Measurements from ENCODE around the gene XYLT1.

Gene XYLT1

DNA sequence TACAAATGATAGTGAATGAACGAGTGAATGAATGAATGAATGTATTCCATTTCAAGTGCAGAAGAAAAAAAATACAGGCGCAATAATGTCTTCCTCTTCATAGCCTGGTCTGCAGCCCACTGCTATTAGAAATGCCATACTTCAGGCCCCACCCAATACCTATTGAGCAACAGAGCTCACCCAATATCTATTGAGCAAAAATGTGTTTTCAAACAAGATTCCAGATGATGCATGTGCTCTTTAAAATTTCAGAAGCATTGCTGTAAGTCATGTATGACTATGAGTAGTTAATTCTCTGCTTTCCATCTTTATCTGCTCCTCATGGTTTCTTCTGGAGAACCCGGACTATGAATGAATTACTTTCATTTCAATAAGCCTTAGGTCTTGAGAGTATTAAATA, 308.2 kb downstream of the XYLT1 start:
- Histone ChIP-seq H3K27me3 (ENCODE audit: control insufficient read depth in 1 of 2, insufficient read depth in 2 of 2, low read length in 2 of 2) (no peaks in the 10 kb centered on the region), H3K9ac (ENCODE audit: low read length in 2 of 2) (no peak overlapping the region), H3K4me1 (ENCODE audit: control insufficient read depth, insufficient read depth, low read length) (peaks cover 4% of the 10 kb centered on the region), H3K4me3 (ENCODE audit: low read length in 2 of 2) (no peak overlapping the region), H3K9me3 (ENCODE audit: control insufficient read depth in 2 of 2, low read length in 2 of 2) (no peaks in the 10 kb centered on the region), H3K27ac (ENCODE audit: low read length) (no peak overlapping the region), H3K36me3 (ENCODE audit: control insufficient read depth in 2 of 2, insufficient read depth in 2 of 2, low read length in 2 of 2) (peaks cover 3 to 4% of the 10 kb centered on the region in 2 donors)

DNA sequence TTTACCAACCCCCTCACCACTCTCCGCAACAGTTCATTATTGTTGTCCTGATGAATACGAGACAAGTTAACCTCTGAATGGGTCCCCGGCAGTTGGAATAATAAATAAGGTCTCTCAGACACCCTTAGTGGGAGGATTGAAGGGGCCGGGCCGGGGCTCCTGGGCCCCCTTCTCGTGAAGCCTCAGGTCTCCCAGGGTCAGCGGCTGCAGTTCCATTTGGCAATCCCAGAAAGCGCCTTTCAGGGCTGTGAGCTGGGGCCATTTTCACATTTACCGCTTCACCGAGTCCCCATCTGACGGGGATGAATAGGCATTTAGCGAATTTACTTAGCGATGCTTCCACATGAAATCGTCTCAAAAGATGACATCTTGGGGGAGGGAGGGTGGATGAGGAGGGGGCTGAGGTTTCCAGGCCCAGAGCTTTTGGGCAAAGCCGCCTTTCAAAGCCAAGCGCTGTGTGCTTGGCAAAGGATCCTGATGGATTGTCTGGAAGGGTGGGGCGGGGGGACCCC, 309.8 kb downstream of the XYLT1 start:
- H3K9me3 ChIP-seq (ENCODE audit: control insufficient read depth in 2 of 2, low read length in 2 of 2): no peaks in the 10 kb centered on the region
- H3K27me3 ChIP-seq (ENCODE audit: control insufficient read depth in 1 of 2, insufficient read depth in 2 of 2, low read length in 2 of 2): no peaks in the 10 kb centered on the region
- H3K4me3 ChIP-seq (ENCODE audit: low read length in 2 of 2): no peak overlapping the region
- peaks cover 4% of the 10 kb centered on the region for H3K4me1 ChIP-seq (ENCODE audit: control insufficient read depth, insufficient read depth, low read length)
- no peak overlapping the region for H3K27ac ChIP-seq (ENCODE audit: low read length)
- H3K36me3 ChIP-seq (ENCODE audit: control insufficient read depth in 2 of 2, insufficient read depth in 2 of 2, low read length in 2 of 2): peaks cover 4 to 5% of the 10 kb centered on the region in 2 donors
- H3K9ac ChIP-seq (ENCODE audit: low read length in 2 of 2): no peak overlapping the region

DNA sequence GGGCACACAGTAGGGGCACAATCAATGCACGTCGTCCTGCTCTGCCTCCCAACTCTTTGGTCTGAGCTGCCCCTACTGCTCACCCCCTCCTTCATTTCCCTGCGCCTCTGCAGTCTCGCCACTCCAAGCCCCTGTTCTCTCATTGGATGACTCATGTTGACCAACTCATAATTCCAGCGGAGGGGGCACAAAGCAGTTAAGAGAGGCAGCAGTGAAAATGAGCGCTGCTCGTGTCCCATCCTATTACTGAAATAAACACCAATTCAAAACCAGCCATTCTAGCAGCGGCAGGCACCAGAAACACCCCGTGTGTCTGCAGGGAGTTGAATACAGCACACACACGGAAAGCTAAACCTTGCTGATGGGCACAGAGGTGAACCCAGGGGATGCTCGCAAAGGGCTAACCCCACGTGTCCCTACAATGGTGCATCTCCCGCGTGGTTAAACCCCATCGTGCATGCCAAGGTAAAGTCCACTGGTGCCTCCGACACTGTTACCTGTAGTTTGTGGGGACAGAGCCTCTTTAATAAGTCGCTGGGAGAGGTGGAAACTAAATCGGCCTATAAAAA, 310.4 kb downstream of the XYLT1 start:
- no peaks in the 10 kb centered on the region for H3K9me3 ChIP-seq (ENCODE audit: control insufficient read depth in 2 of 2, low read length in 2 of 2)
- no peak overlapping the region for H3K9ac ChIP-seq (ENCODE audit: low read length in 2 of 2)
- no peak overlapping the region for H3K27ac ChIP-seq (ENCODE audit: low read length)
- H3K4me3 ChIP-seq (ENCODE audit: low read length in 2 of 2): no peak overlapping the region
- peaks cover 4% of the 10 kb centered on the region for H3K4me1 ChIP-seq (ENCODE audit: control insufficient read depth, insufficient read depth, low read length)
- H3K36me3 ChIP-seq (ENCODE audit: control insufficient read depth in 2 of 2, insufficient read depth in 2 of 2, low read length in 2 of 2): peaks cover 2 to 4% of the 10 kb centered on the region in 2 donors
- no peaks in the 10 kb centered on the region for H3K27me3 ChIP-seq (ENCODE audit: control insufficient read depth in 1 of 2, insufficient read depth in 2 of 2, low read length in 2 of 2)

DNA sequence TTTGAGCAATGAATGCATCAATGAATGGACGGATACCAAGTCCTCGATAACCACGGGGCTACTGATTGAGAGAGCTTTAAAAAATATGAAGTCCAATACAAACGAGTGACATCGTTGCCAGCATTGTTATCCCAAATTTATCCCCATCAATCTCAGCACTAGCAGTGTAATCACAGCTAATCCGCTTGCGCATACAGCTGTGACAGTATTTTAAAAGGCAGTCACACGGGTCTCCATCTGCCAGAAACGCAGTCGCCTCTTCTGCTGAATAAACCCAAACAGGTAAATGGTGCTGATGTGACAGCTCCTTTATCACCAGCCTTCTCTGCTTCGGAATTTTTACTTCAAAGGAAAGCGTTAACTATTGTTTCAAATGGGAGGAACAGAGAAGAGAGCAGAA, 311.1 kb downstream of the XYLT1 start:
- H3K27me3 ChIP-seq (ENCODE audit: control insufficient read depth in 1 of 2, insufficient read depth in 2 of 2, low read length in 2 of 2): no peaks in the 10 kb centered on the region
- no peaks in the 10 kb centered on the region for H3K9me3 ChIP-seq (ENCODE audit: control insufficient read depth in 2 of 2, low read length in 2 of 2)
- H3K36me3 ChIP-seq (ENCODE audit: control insufficient read depth in 2 of 2, insufficient read depth in 2 of 2, low read length in 2 of 2): peaks cover 2 to 4% of the 10 kb centered on the region in 2 donors

DNA sequence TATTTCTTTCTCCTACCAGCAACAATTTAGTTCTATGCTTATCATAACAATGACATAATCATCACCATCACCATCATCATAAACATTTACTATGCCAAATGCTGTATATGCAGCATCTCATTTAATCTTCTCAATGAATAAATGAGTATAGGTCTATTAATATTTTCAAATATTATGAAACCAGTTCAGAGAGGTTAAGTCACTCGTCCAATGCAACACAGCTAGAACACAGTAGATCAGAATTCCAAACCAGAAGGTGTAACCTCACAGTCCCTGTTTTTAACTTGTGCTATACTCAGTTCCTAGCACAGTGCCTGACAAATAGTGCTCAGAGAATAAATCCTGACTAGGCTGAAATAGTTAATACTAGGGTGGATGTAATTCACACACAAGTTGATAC, 314.8 kb downstream of the XYLT1 start:
- Histone ChIP-seq H3K27ac (ENCODE audit: low read length) (no peak overlapping the region), H3K9me3 (ENCODE audit: control insufficient read depth in 2 of 2, low read length in 2 of 2) (no peaks in the 10 kb centered on the region), H3K4me3 (ENCODE audit: low read length in 2 of 2) (no peak overlapping the region)

More for the DNA sequence above, 311.1 kb downstream of the XYLT1 start:
- Histone ChIP-seq H3K27ac (ENCODE audit: low read length) (no peak overlapping the region), H3K4me3 (ENCODE audit: low read length in 2 of 2) (no peak overlapping the region), H3K9ac (ENCODE audit: low read length in 2 of 2) (no peak overlapping the region), H3K4me1 (ENCODE audit: control insufficient read depth, insufficient read depth, low read length) (peaks cover 4% of the 10 kb centered on the region)

DNA sequence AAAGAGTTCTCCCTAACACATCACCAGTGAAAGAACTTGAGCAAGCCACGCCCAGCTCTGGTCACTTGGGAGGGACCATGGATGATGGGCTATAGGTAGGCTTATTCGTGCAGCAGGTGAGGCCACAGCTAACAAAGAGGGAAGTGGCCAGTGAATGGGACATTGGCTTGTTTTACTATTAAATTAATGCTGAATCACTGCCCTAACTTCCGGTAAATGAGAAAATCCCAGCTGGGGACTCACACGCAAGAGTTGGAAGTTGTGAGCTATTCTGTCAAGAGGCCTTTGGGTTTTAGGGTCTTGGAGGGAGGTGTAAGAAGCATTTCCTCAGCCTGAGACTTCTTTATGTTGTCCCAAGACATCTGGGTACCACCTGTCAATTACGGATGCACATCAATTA, 315.3 kb downstream of the XYLT1 start:
- Histone ChIP-seq H3K9me3 (ENCODE audit: control insufficient read depth in 2 of 2, low read length in 2 of 2) (no peaks in the 10 kb centered on the region), H3K4me1 (ENCODE audit: control insufficient read depth, insufficient read depth, low read length) (peaks cover 4% of the 10 kb centered on the region), H3K36me3 (ENCODE audit: control insufficient read depth in 2 of 2, insufficient read depth in 2 of 2, low read length in 2 of 2) (peaks cover 2 to 4% of the 10 kb centered on the region in 2 donors), H3K27me3 (ENCODE audit: control insufficient read depth in 1 of 2, insufficient read depth in 2 of 2, low read length in 2 of 2) (no peaks in the 10 kb centered on the region), H3K27ac (ENCODE audit: low read length) (no peak overlapping the region), H3K9ac (ENCODE audit: low read length in 2 of 2) (no peak overlapping the region), H3K4me3 (ENCODE audit: low read length in 2 of 2) (no peak overlapping the region)

More for the DNA sequence above, 314.8 kb downstream of the XYLT1 start:
- peaks cover 4% of the 10 kb centered on the region for H3K4me1 ChIP-seq (ENCODE audit: control insufficient read depth, insufficient read depth, low read length)
- H3K36me3 ChIP-seq (ENCODE audit: control insufficient read depth in 2 of 2, insufficient read depth in 2 of 2, low read length in 2 of 2): peaks cover 2 to 4% of the 10 kb centered on the region in 2 donors
- H3K9ac ChIP-seq (ENCODE audit: low read length in 2 of 2): no peak overlapping the region
- H3K27me3 ChIP-seq (ENCODE audit: control insufficient read depth in 1 of 2, insufficient read depth in 2 of 2, low read length in 2 of 2): no peaks in the 10 kb centered on the region

DNA sequence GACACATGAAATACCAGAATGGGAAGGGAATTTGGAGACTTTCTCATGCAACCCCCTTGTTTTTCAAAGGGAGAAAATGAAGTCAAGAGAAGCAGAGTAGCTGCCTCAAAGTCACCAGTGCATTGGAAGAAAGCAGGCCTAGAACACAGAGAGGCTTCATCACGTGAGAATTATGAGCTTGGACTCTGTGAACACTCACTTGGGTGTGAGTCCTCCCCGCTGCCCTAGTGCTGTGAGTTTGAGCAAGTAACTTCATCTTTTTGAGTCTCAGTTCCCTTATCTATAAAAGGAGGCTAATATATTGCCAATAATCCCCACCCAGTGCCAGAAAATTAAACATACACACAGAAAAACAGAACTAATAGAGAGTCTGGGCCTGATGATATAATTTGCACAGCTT, 315.8 kb downstream of the XYLT1 start:
- Histone ChIP-seq H3K36me3 (ENCODE audit: control insufficient read depth in 2 of 2, insufficient read depth in 2 of 2, low read length in 2 of 2) (peaks cover 2 to 4% of the 10 kb centered on the region in 2 donors), H3K4me3 (ENCODE audit: low read length in 2 of 2) (no peak overlapping the region), H3K4me1 (ENCODE audit: control insufficient read depth, insufficient read depth, low read length) (no peaks in the 10 kb centered on the region), H3K27ac (ENCODE audit: low read length) (no peak overlapping the region), H3K9ac (ENCODE audit: low read length in 2 of 2) (no peak overlapping the region), H3K27me3 (ENCODE audit: control insufficient read depth in 1 of 2, insufficient read depth in 2 of 2, low read length in 2 of 2) (no peaks in the 10 kb centered on the region), H3K9me3 (ENCODE audit: control insufficient read depth in 2 of 2, low read length in 2 of 2) (no peaks in the 10 kb centered on the region)

DNA sequence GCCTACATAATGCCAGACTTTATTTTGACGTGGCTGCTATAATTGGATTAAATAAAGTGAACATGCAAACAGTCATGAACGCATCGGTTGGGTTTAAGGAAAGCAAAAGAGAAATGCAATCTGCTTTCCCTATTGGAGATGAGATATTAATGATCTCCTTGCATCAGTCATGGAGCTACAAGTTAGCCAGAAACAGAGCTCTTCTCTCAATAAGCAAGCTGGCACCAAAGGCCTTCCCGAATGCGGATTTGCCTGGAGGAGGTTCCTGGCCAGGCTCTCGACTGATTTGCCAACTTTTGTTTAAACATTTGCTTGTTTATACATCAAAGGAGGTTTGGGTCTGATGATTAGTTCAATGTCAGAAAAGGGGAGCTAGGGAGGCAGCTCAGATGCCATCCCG, 318.4 kb downstream of the XYLT1 start:
- Histone ChIP-seq H3K27me3 (ENCODE audit: control insufficient read depth in 1 of 2, insufficient read depth in 2 of 2, low read length in 2 of 2) (no peaks in the 10 kb centered on the region), H3K9ac (ENCODE audit: low read length in 2 of 2) (no peak overlapping the region)

DNA sequence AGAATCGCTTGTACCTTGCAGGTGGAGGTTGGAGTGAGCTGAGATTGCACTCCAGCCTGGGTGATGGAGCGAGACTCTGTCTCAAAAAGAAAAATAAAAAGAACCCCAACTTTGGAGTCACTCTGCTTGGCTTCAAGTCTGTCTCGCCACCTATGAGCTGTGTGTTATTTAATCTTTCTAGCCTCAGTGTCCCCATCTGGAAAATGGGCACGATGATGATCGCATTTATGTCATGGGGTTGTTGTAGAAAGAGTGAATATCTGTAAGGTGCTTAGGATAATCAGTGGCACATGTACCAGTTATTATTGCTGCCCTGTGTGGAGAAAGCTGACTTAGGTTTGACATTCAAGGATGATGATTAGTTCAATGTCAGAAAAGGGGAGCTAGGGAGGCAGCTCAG, 319.4 kb downstream of the XYLT1 start:
- Histone ChIP-seq H3K36me3 (ENCODE audit: control insufficient read depth in 2 of 2, insufficient read depth in 2 of 2, low read length in 2 of 2) (peaks cover 0 to 2% of the 10 kb centered on the region in 2 donors), H3K9ac (ENCODE audit: low read length in 2 of 2) (no peak overlapping the region), H3K4me1 (ENCODE audit: control insufficient read depth, insufficient read depth, low read length) (no peaks in the 10 kb centered on the region), H3K27me3 (ENCODE audit: control insufficient read depth in 1 of 2, insufficient read depth in 2 of 2, low read length in 2 of 2) (no peaks in the 10 kb centered on the region), H3K4me3 (ENCODE audit: low read length in 2 of 2) (no peak overlapping the region), H3K27ac (ENCODE audit: low read length) (no peak overlapping the region), H3K9me3 (ENCODE audit: control insufficient read depth in 2 of 2, low read length in 2 of 2) (no peaks in the 10 kb centered on the region)

More for the DNA sequence above, 318.4 kb downstream of the XYLT1 start:
- Histone ChIP-seq H3K36me3 (ENCODE audit: control insufficient read depth in 2 of 2, insufficient read depth in 2 of 2, low read length in 2 of 2) (peaks cover 0 to 2% of the 10 kb centered on the region in 2 donors), H3K4me1 (ENCODE audit: control insufficient read depth, insufficient read depth, low read length) (no peaks in the 10 kb centered on the region), H3K4me3 (ENCODE audit: low read length in 2 of 2) (no peak overlapping the region), H3K9me3 (ENCODE audit: control insufficient read depth in 2 of 2, low read length in 2 of 2) (no peaks in the 10 kb centered on the region), H3K27ac (ENCODE audit: low read length) (no peak overlapping the region)

DNA sequence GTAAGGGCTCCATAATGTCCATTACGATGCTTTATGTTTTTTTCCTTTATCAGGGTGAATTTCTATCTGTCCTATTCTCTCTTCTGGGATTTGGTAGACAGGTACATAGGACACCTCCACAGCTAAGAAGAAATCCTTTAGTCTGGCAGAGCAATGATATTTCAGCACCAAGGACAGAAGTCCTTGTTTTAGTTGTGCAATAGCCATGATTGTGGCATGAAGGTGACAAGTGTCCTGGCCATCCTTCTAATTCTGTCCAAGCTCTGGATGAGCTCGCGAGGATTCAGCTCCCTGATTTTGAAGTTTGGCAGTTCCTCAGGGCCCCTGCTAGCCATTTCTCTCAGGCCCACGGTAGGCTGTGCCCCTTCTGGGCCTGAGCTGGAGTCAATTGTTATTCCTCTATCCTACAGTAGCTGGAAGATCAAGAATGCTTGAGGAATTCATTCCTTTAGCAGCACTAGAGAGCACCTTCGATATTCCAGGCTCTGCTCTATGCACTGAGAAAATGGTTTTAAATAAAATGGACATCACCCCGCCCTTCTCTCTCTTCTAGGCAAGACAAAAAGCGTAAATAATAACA, 320.8 kb downstream of the XYLT1 start:
- H3K9me3 ChIP-seq (ENCODE audit: control insufficient read depth in 2 of 2, low read length in 2 of 2): no peaks in the 10 kb centered on the region
- no peak overlapping the region for H3K4me3 ChIP-seq (ENCODE audit: low read length in 2 of 2)
- H3K36me3 ChIP-seq (ENCODE audit: control insufficient read depth in 2 of 2, insufficient read depth in 2 of 2, low read length in 2 of 2): no peaks in the 10 kb centered on the region
- H3K27me3 ChIP-seq (ENCODE audit: control insufficient read depth in 1 of 2, insufficient read depth in 2 of 2, low read length in 2 of 2): no peaks in the 10 kb centered on the region
- H3K4me1 ChIP-seq (ENCODE audit: control insufficient read depth, insufficient read depth, low read length): no peaks in the 10 kb centered on the region
- H3K9ac ChIP-seq (ENCODE audit: low read length in 2 of 2): no peak overlapping the region
- no peak overlapping the region for H3K27ac ChIP-seq (ENCODE audit: low read length)

DNA sequence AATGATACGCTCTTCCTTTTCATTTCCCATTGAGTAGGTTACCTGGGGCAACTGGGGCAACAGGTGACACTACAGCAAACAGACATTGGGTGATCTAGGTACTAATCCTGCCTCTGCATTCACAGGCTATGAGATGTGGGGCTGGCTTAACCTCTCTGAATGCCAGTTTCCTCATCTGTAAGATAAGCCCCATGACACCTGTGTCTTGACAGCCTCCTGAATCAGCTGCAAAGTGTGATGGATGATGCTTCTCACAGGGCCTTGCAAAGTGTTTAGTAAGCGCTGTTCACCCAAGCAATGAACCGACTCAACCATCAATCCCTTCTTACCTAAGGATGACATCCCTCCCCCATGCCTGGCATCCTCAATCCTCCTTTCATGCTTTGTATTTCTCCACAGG, 322.8 kb downstream of the XYLT1 start:
- H3K36me3 ChIP-seq (ENCODE audit: control insufficient read depth in 2 of 2, insufficient read depth in 2 of 2, low read length in 2 of 2): no peaks in the 10 kb centered on the region
- no peaks in the 10 kb centered on the region for H3K4me1 ChIP-seq (ENCODE audit: control insufficient read depth, insufficient read depth, low read length)
- no peaks in the 10 kb centered on the region for H3K27me3 ChIP-seq (ENCODE audit: control insufficient read depth in 1 of 2, insufficient read depth in 2 of 2, low read length in 2 of 2)
- no peak overlapping the region for H3K27ac ChIP-seq (ENCODE audit: low read length)
- H3K9me3 ChIP-seq (ENCODE audit: control insufficient read depth in 2 of 2, low read length in 2 of 2): no peaks in the 10 kb centered on the region
- no peak overlapping the region for H3K9ac ChIP-seq (ENCODE audit: low read length in 2 of 2)
- H3K4me3 ChIP-seq (ENCODE audit: low read length in 2 of 2): no peak overlapping the region

All from stomach smooth muscle (tissue), 2 donors.